DND-41 (cell line): ENCODE measurements around the gene KDM5C.

Experiments used
- ATAC-seq: fragments of 200-7000 bp; cut with Tn5 transposase; 3 replicates; pipeline ENCODE4 v1.9.1; 2021; ENCODE audit warnings: low read depth; ENCODE audit not compliant: insufficient read depth
- DNase-seq: peaks from one replicate; pipeline ENCODE4 v3.0.0-alpha.2; 2020
- H2AFZ ChIP-seq: 2 replicates; pipeline ENCODE4 v1.6.0; 2012; ENCODE audit warnings: low read depth, low read length
- H3K27ac ChIP-seq: 2 replicates; pipeline ENCODE4 v1.5.1; 2012; ENCODE audit warnings: low read length, inconsistent platforms
- H3K27me3 ChIP-seq: fragments of 200-600 bp; sonication (generic); 2 replicates; pipeline ENCODE4 v1.6.0; 2012; ENCODE audit warnings: low read length, mild to moderate bottlenecking, inconsistent platforms; ENCODE audit not compliant: insufficient read depth, poor library complexity
- H3K36me3 ChIP-seq: 2 replicates; pipeline ENCODE4 v1.5.1; 2012; ENCODE audit warnings: low read length, inconsistent platforms; ENCODE audit not compliant: insufficient read depth
- H3K4me1 ChIP-seq: 2 replicates; pipeline ENCODE4 v1.5.1; 2012; ENCODE audit warnings: mild to moderate bottlenecking, low read length; ENCODE audit not compliant: insufficient read depth
- H3K4me2 ChIP-seq: 2 replicates; pipeline ENCODE4 v1.6.0; 2012; ENCODE audit warnings: mild to moderate bottlenecking, moderate library complexity, low read length, inconsistent platforms; ENCODE audit not compliant: insufficient read depth
- H3K4me3 ChIP-seq, 2 experiments: fragments of 200-600 bp in 1 of 2; shearing (Covaris generic) in 1 of 2; 2 replicates each; pipeline ENCODE4 v1.5.1; 2012 to 2016; ENCODE audit warnings: inconsistent platforms in 2 of 2, low read length in 2 of 2, mild to moderate bottlenecking in 2 of 2, low read depth in 1 of 2, moderate library complexity in 1 of 2
- H3K79me2 ChIP-seq: 2 replicates; pipeline ENCODE4 v1.6.0; 2012; ENCODE audit warnings: low read length, inconsistent platforms; ENCODE audit not compliant: insufficient read depth
- H3K9ac ChIP-seq: 2 replicates; pipeline ENCODE4 v1.6.0; 2012; ENCODE audit warnings: low read depth, mild to moderate bottlenecking, inconsistent platforms, low read length, moderate library complexity
- H3K9me3 ChIP-seq: 2 replicates; pipeline ENCODE4 v1.5.1; 2012; ENCODE audit warnings: low read length, moderate library complexity, mild to moderate bottlenecking, inconsistent platforms; ENCODE audit not compliant: insufficient read depth, severe bottlenecking
- H4K20me1 ChIP-seq: 2 replicates; pipeline ENCODE4 v1.6.0; 2012; ENCODE audit warnings: low read length; ENCODE audit not compliant: insufficient read depth
- EZH2 ChIP-seq: IDR thresholded peaks from 3 replicates; pipeline ENCODE4 v1.6.1; 2012; ENCODE audit warnings: borderline replicate concordance, low read depth, mild to moderate bottlenecking, moderate library complexity, low read length, inconsistent platforms; ENCODE audit not compliant: severe bottlenecking
- TF ChIP-seq, protein P1 (sequence below): IDR thresholded peaks from 2 replicates; pipeline ENCODE4 v1.5.1; 2012; ENCODE audit warnings: borderline replicate concordance, low read length, moderate library complexity, mild to moderate bottlenecking; ENCODE audit not compliant: poor library complexity, severe bottlenecking; ENCODE audit errors: extremely low read depth

The KDM5C gene

GRCh38 chrX:53235566-53235965, 10.6 kb upstream of the KDM5C start:
- no peak overlapping the region for H3K27ac ChIP-seq
- H2AFZ ChIP-seq, result no peak overlapping the region
- no peak overlapping the region for H3K9ac ChIP-seq
- no peak for ATAC-seq
- H3K4me1 ChIP-seq, result no peaks in the 10 kb centered on the region
- no peak overlapping the region for H3K4me2 ChIP-seq
- no peaks in the 10 kb centered on the region for H3K27me3 ChIP-seq
- no peaks in the 10 kb centered on the region for H3K9me3 ChIP-seq
- no peaks in the 10 kb centered on the region for H3K79me2 ChIP-seq
- DNase-seq, result no peak
- no peaks in the 10 kb centered on the region for H4K20me1 ChIP-seq
- no peaks in the 10 kb centered on the region for H3K36me3 ChIP-seq
- TF ChIP-seq EZH2, result no peak
- TF ChIP-seq, protein P1, sequence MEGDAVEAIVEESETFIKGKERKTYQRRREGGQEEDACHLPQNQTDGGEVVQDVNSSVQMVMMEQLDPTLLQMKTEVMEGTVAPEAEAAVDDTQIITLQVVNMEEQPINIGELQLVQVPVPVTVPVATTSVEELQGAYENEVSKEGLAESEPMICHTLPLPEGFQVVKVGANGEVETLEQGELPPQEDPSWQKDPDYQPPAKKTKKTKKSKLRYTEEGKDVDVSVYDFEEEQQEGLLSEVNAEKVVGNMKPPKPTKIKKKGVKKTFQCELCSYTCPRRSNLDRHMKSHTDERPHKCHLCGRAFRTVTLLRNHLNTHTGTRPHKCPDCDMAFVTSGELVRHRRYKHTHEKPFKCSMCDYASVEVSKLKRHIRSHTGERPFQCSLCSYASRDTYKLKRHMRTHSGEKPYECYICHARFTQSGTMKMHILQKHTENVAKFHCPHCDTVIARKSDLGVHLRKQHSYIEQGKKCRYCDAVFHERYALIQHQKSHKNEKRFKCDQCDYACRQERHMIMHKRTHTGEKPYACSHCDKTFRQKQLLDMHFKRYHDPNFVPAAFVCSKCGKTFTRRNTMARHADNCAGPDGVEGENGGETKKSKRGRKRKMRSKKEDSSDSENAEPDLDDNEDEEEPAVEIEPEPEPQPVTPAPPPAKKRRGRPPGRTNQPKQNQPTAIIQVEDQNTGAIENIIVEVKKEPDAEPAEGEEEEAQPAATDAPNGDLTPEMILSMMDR, result no peak
- no peak overlapping the region for H3K4me3 ChIP-seq

DNA sequence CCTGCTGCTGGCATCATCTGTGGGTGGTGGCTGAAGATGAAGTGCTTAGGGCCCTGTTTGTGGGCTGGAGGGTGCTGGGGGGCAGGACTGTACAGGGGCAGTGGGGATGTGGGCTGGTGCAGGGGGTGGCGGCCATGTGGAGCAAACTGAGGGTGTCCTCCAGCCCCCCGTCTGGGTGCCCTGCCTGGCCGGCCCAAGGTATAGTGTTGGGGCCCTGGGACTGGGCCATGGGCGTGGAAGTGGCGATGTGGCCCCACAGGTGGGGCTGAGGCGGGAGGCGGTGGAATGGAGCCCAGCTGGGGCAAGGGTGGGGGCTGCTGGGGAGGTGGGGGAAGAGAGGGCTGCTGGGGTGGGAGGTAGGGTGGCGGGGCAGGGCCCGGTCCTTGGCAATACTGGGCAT, 9.5 kb upstream of the KDM5C start:
- Histone ChIP-seq H3K36me3 (no peaks in the 10 kb centered on the region), H3K27ac (no peak overlapping the region), H3K4me2 (no peak overlapping the region), H3K27me3 (no peaks in the 10 kb centered on the region), H3K9me3 (no peaks in the 10 kb centered on the region), H3K4me3 (no peak overlapping the region), H3K79me2 (no peaks in the 10 kb centered on the region), H2AFZ (no peak overlapping the region), H3K9ac (no peak overlapping the region), H4K20me1 (no peaks in the 10 kb centered on the region), H3K4me1 (no peaks in the 10 kb centered on the region)
- TF ChIP-seq, protein P1, result no peak
- no peak for TF ChIP-seq EZH2
- DNase-seq (no peak), ATAC-seq (no peak)

DNA sequence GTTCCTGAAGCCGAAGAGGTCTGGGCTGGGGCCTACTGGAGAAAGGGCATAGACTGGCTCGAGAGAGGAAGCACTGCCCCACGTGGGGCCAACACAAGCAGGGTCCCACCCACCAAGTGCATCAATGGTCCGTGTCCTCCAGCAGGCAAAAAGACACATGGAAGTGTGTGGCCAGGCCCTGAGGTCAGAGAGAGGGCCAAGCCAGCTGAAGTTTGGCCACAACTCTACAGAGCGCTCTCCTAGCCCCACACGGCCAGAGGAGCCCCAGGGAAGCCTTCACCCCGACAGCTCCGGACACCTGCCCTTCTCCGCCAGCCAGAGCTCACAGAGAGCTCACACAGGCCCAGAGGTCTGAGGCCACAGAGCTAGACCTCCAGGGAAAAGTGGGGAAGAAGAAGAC, 8.5 kb upstream of the KDM5C start:
- no peak for ATAC-seq
- H3K9ac ChIP-seq, result no peak overlapping the region
- DNase-seq, result no peak
- H3K27me3 ChIP-seq, result no peaks in the 10 kb centered on the region
- H2AFZ ChIP-seq, result no peak overlapping the region
- H4K20me1 ChIP-seq, result no peaks in the 10 kb centered on the region
- no peaks in the 10 kb centered on the region for H3K4me1 ChIP-seq
- no peak for TF ChIP-seq EZH2
- TF ChIP-seq, protein P1, result no peak
- no peaks in the 10 kb centered on the region for H3K36me3 ChIP-seq
- no peak overlapping the region for H3K27ac ChIP-seq
- no peaks in the 10 kb centered on the region for H3K9me3 ChIP-seq
- no peak overlapping the region for H3K4me3 ChIP-seq
- H3K79me2 ChIP-seq, result no peaks in the 10 kb centered on the region
- no peak overlapping the region for H3K4me2 ChIP-seq

DNA sequence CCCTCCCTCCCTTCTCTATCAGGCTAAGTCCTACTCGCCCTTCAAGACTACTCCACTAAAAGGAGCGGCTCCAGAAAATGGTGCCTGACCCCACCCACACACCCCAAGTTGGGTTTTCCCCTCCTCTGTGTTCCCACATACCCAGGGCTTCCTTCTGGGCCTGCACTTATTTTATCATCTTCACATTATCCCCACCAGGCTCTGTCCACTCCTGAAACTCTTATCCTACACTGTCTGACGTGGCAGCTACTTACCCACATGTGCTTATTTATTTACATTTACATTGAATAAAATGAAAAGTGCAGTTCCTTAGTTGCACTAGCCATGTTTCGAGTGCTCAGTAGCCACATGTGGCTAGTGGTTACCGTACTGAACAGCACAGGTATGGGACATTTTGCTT, 5.1 kb upstream of the KDM5C start:
- no peaks in the 10 kb centered on the region for H3K9me3 ChIP-seq
- no peaks in the 10 kb centered on the region for H3K27me3 ChIP-seq
- no peak overlapping the region for H2AFZ ChIP-seq
- ATAC-seq (no peak), DNase-seq (no peak)
- H3K36me3 ChIP-seq, result no peaks in the 10 kb centered on the region
- peaks cover 19% of the 10 kb centered on the region for H3K4me1 ChIP-seq
- no peak overlapping the region for H3K4me3 ChIP-seq
- H4K20me1 ChIP-seq, result no peaks in the 10 kb centered on the region
- H3K9ac ChIP-seq, result no peak overlapping the region
- H3K27ac ChIP-seq, result no peak overlapping the region
- 0 out of 2 replicates have a peak, but pooled peaks cover 3% of the 10 kb centered on the region for H3K79me2 ChIP-seq
- H3K4me2 ChIP-seq, result no peak overlapping the region
- TF ChIP-seq, protein P1, result no peak
- TF ChIP-seq EZH2, result no peak
